HUES64 (cell line): ENCODE results near the gene GPR149. TPM values are rescaled to one million over a fixed set of nuclear protein-coding genes. Genes with fewer than 3 reads are reported as not detected.
"Not testable (repeated sequence)": the region's sequence is repeated elsewhere in the genome, so short reads cannot be mapped to it uniquely, and the experiment has no call there.

ENCODE experiments used
- H3K27ac ChIP-seq: 2 replicates; pipeline ENCODE4 v1.7.0; 2013; ENCODE audit warnings: low read depth, low read length, inconsistent platforms
- H3K27me3 ChIP-seq: 2 replicates; pipeline ENCODE4 v1.6.1; 2013; ENCODE audit warnings: mild to moderate bottlenecking, low read length; ENCODE audit not compliant: insufficient read depth
- H3K36me3 ChIP-seq: 2 replicates; pipeline ENCODE4 v1.6.1; 2013; ENCODE audit warnings: mild to moderate bottlenecking, low read length; ENCODE audit not compliant: insufficient read depth
- H3K4me1 ChIP-seq: 2 replicates; pipeline ENCODE4 v1.6.1; 2013; ENCODE audit warnings: mild to moderate bottlenecking, low read length, moderate library complexity; ENCODE audit not compliant: insufficient read depth
- H3K4me3 ChIP-seq: 2 replicates; pipeline ENCODE4 v1.5.1; 2013; ENCODE audit warnings: mild to moderate bottlenecking, low read length, moderate library complexity
- H3K9ac ChIP-seq: 2 replicates; pipeline ENCODE4 v1.6.1; 2013; ENCODE audit warnings: mild to moderate bottlenecking, low read depth, low read length
- H3K9me3 ChIP-seq: 2 replicates; pipeline ENCODE4 v1.6.1; 2013; ENCODE audit warnings: low read depth, low read length; ENCODE audit not compliant: insufficient read depth
- WGBS: fragments of 150-250, 120-280 bp; methylation state at CpG from one replicate; pipeline ENCODE4 v1.1.7; 2013; ENCODE audit warnings: missing lambda C conversion rate; 5-methylcytosine and 5-hydroxymethylcytosine counted together
- polyA plus RNA-seq, 2 experiments: library from polyadenylated mRNA; stranded (reverse); fragments of 50-300 nt; gene quantifications; one replicate each; pipeline ENCODE4 v1.2.3, GENCODE V29; 2013

Gene GPR149
- not detected for polyA plus RNA-seq (2013, experiment 1 of 2)
- not detected for polyA plus RNA-seq (2013, experiment 2 of 2)

DNA sequence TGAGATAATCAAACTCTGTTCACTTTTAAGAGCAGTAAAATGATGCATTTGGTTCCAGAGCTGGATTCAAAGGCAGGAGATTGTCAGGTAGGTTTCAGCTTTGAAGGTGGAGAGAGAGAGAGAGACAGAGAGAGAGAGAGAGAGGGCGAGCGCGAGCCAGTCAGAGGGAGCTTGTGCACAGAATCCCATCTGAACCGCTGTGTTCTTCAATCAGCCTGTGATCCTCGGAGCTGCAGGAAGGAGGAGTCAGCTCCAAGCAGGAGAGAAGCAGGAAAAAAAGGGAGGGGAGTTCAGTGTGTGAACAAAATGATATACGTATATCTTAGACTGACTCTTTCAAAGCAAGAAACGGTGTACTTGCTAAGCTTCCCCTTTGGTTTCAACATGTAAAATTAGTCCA, at the start of gene GPR149:
Gene GPR149 (minus strand): TSS at position 177 of the 400 bp plus-strand sequence. CDS start 575 bp downstream, outside the sequence.
- H3K4me3 ChIP-seq, result peak within 1 kb of the TSS; percentile 61
- H3K4me1 ChIP-seq, result 0 out of 2 replicates have a peak, but pooled peaks cover 5% of the 10 kb centered on the region
- H3K27me3 ChIP-seq, result peaks cover 59% of the 10 kb centered on the region
- no peaks in the 10 kb centered on the region for H3K36me3 ChIP-seq
- H3K27ac ChIP-seq, result no peak within 1 kb of the TSS
- 26% methylated on average over 7 of the region's 7 CpGs for WGBS
- H3K9ac ChIP-seq, result no peak within 1 kb of the TSS
- H3K9me3 ChIP-seq, result no peaks in the 10 kb centered on the region

- no peak overlapping the region for H3K9ac ChIP-seq
- no peak overlapping the region for H3K4me3 ChIP-seq
- H3K9me3 ChIP-seq, result peaks cover 7% of the 10 kb centered on the region
- no peaks in the 10 kb centered on the region for H3K27me3 ChIP-seq
- no peaks in the 10 kb centered on the region for H3K36me3 ChIP-seq
- no peaks in the 10 kb centered on the region for H3K4me1 ChIP-seq
- H3K27ac ChIP-seq, result no peak overlapping the region
Measured at GRCh38 chr3:154473769-154474168, 43.8 kb upstream of the GPR149 start.

- Histone ChIP-seq H3K9ac (no peak overlapping the region), H3K36me3 (no peaks in the 10 kb centered on the region), H3K27ac (no peak overlapping the region), H3K4me1 (no peaks in the 10 kb centered on the region), H3K4me3 (no peak overlapping the region), H3K27me3 (no peaks in the 10 kb centered on the region), H3K9me3 (peaks cover 7% of the 10 kb centered on the region)
- WGBS, result 92% methylated on average over 1 of the region's 1 CpG
Measured at GRCh38 chr3:154469585-154469984, 39.6 kb upstream of the GPR149 start.

DNA sequence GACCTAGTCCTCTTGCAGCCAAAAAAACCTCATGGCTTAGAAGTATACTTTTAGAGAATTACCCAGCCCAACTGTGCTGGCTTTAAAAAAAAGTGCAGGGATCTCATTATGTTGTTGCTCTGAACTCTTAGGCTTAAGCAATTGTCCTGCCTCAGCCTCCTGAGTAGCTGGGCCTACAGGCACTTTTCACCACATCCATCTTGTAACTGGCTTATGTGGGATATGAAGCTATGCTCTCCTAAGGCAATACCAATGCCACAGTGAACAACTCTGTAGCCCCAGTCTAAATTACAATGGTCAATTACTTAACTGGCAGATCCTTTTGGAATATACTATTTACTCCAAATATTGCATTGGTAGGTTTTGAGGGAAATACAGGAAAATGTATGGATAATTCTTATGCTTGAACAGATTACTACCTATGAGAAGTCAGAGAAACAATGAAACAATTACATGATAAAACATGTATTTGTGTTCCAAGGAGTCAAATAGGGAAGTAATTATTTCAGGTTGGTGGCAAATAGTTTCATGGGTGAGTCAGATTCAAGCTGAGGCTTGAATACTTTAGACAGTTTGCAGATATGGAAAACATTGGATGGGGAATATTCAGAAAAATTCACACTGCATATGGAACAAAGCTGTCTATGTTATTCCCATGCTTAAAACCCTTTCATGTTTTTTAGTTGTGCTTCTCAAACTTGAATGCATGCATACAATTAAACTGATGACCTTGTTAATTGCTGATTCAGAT, 34.6 kb upstream of the GPR149 start:
- H3K36me3 ChIP-seq, result no peaks in the 10 kb centered on the region
- H3K9me3 ChIP-seq, result no peaks in the 10 kb centered on the region
- no peak overlapping the region for H3K27ac ChIP-seq
- H3K4me1 ChIP-seq, result no peaks in the 10 kb centered on the region
- no peaks in the 10 kb centered on the region for H3K27me3 ChIP-seq
- no peak overlapping the region for H3K9ac ChIP-seq
- H3K4me3 ChIP-seq, result no peak overlapping the region

- Histone ChIP-seq H3K27ac (no peak overlapping the region), H3K4me1 (no peaks in the 10 kb centered on the region), H3K4me3 (no peak overlapping the region), H3K9me3 (no peaks in the 10 kb centered on the region), H3K9ac (no peak overlapping the region), H3K27me3 (no peaks in the 10 kb centered on the region), H3K36me3 (no peaks in the 10 kb centered on the region)
- WGBS, result 100% methylated on average over 1 of the region's 2 CpGs
Measured at GRCh38 chr3:154458560-154458959, 28.6 kb upstream of the GPR149 start.

DNA sequence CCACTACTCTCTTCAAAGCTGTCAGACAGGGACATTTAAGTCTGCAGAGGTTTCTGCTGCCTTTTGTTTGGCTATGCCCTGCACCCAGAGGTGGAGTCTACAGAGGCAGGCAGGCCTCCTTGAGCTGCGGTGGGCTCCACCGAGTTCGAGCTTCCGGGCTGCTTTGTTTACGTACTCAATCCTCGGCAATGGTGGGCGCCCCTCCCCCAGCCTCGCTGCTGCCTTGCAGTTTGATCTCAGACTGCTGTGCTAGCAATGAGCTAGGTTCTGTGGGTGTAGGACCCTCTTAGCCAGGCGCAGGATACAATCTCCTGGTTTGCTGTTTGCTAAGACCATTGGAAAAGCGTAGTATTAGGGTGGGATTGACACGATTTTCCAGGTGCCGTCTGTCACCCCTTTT, 9.1 kb upstream of the GPR149 start:
- not testable (repeated sequence) for H3K4me3 ChIP-seq
- 85% methylated on average over 12 of the region's 12 CpGs for WGBS

GRCh38 chr3:154431043-154431442, 1.1 kb upstream of the GPR149 start:
- 0 out of 2 replicates have a peak, but pooled peaks cover 5% of the 10 kb centered on the region for H3K4me1 ChIP-seq
- H3K27me3 ChIP-seq, result peaks cover 54% of the 10 kb centered on the region
- no peaks in the 10 kb centered on the region for H3K9me3 ChIP-seq
- WGBS, result 100% methylated on average over 2 of the region's 2 CpGs
- H3K4me3 ChIP-seq, result no peak overlapping the region
- no peak overlapping the region for H3K9ac ChIP-seq
- H3K36me3 ChIP-seq, result no peaks in the 10 kb centered on the region
- no peak overlapping the region for H3K27ac ChIP-seq

More for the DNA sequence above, 9.1 kb upstream of the GPR149 start:
- H3K36me3 ChIP-seq, H3K4me1 ChIP-seq, H3K9ac ChIP-seq, H3K27ac ChIP-seq, H3K27me3 ChIP-seq, H3K9me3 ChIP-seq: not testable (repeated sequence)

- H3K27ac ChIP-seq, result no peak overlapping the region
- 0 out of 2 replicates have a peak, but pooled peaks cover 5% of the 10 kb centered on the region for H3K4me1 ChIP-seq
- peak overlapping the region; percentile 28; the same call in 1 of the 2 replicates for H3K9ac ChIP-seq
- 2% methylated on average over 59 of the region's 59 CpGs for WGBS
- peaks cover 60% of the 10 kb centered on the region for H3K27me3 ChIP-seq
- no peaks in the 10 kb centered on the region for H3K9me3 ChIP-seq
- no peaks in the 10 kb centered on the region for H3K36me3 ChIP-seq
- H3K4me3 ChIP-seq, result peak overlapping the region; percentile 61
Measured at GRCh38 chr3:154428286-154429206, 1.4 kb downstream of the GPR149 start.

DNA sequence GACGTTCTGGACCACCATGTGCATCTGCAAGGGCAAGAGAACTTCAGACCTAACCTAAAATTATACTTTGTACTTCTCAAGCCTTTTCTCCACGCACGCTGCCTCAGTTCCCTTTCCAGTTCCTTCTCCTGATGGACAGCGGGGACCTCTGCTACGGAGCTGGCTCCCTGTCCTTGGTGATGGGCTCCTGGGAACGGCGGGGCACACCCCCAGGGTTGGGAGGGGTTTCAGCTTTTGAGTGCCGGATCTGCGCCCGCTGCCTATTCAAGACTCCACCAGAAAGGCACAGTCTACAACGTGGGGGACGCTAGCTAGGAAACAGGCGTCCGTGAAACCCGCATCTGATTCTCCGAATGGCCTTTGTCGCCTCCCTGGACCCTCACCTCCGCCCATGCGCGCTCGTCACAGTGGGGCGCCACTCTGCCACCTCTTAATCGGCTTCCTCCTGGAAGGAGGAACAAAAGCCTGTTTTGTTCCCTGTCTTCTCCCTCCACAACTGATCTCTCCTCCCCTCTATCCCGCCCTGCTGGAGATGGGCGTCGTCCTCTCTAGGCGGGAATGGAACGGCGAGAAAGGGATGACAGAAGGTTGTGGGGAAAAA, 2.2 kb downstream of the GPR149 start:
- peak overlapping the region; percentile 61 for H3K4me3 ChIP-seq
- H3K36me3 ChIP-seq, result no peaks in the 10 kb centered on the region
- H3K4me1 ChIP-seq, result 0 out of 2 replicates have a peak, but pooled peaks cover 5% of the 10 kb centered on the region
- H3K9ac ChIP-seq, result peak overlapping the region; percentile 28; the same call in 1 of the 2 replicates
- H3K27ac ChIP-seq, result no peak overlapping the region
- WGBS, result 5% methylated on average over 23 of the region's 29 CpGs
- no peaks in the 10 kb centered on the region for H3K9me3 ChIP-seq
- H3K27me3 ChIP-seq, result peaks cover 60% of the 10 kb centered on the region

DNA sequence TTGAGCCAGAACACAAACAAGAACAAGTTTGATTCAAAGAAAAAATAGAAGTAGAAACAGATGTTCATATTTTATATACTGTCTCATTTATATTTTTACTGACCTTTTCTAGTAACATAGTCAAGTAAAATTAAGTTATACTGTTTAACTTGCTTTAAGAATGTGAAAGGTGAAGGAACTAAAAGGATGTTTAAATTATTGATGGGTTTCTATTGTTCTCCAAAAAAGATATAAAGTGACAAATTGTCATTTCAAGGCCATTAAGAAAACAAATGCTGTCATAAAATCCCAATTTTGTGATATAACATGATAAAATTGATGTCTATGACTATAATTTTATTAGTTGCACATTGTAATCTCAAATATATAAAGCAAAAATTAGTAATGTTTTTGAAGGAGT, 7.3 kb downstream of the GPR149 start:
- no peaks in the 10 kb centered on the region for H3K36me3 ChIP-seq
- H3K4me1 ChIP-seq, result no peaks in the 10 kb centered on the region
- no peak overlapping the region for H3K27ac ChIP-seq
- no peak overlapping the region for H3K4me3 ChIP-seq
- no peaks in the 10 kb centered on the region for H3K9me3 ChIP-seq
- H3K9ac ChIP-seq, result no peak overlapping the region
- H3K27me3 ChIP-seq, result peaks cover 23% of the 10 kb centered on the region

DNA sequence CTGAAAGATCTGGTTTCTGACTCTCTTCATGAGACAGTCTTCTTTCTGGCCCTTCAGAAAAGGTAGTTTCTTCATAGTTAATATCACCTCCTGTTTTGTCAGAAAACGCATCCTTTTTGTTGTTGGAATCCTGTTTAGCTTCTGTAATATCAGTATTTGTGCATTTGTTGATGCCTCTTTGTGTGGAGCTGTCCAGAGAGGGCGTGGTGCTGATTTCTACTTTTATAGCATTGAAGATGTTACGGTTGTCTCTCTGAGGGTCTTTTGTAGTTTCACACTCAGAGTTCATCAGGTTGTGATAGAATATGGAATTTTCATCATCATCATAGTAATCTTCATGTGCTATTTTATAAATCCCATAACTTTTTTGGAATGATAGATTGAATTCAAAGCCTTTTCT, 8.9 kb downstream of the GPR149 start:
- H3K4me3 ChIP-seq, result no peak overlapping the region
- H3K9me3 ChIP-seq, result no peaks in the 10 kb centered on the region
- H3K36me3 ChIP-seq, result no peaks in the 10 kb centered on the region
- H3K9ac ChIP-seq, result no peak overlapping the region
- no peaks in the 10 kb centered on the region for H3K4me1 ChIP-seq
- H3K27me3 ChIP-seq, result 0 out of 2 replicates have a peak, but pooled peaks cover 7% of the 10 kb centered on the region
- 37% methylated on average over 3 of the region's 3 CpGs for WGBS
- H3K27ac ChIP-seq, result no peak overlapping the region
